Esophagus muscularis mucosa (tissue), 4 donors: ENCODE data around the gene NT5E.

Source experiments
- EP300 ChIP-seq: sonication (generic); formaldehyde crosslinking; IDR thresholded peaks from one replicate; pipeline ENCODE4 v1.6.1; 2017; ENCODE audit warnings: antibody characterized with exemption
- POLR2A ChIP-seq: fragments of 450-650 bp; IDR thresholded peaks from one replicate; pipeline ENCODE4 v1.6.1; 2017; ENCODE audit warnings: antibody characterized with exemption, moderate library complexity, mild to moderate bottlenecking, low read depth
- POLR2AphosphoS5 ChIP-seq, 2 donors: sonication (generic); formaldehyde crosslinking; IDR thresholded peaks; one replicate each; pipeline ENCODE4 v1.6.1; 2017; ENCODE audit warnings: antibody characterized with exemption in 2 of 2
- TF ChIP-seq, protein P1 (sequence below), 3 experiments: fragments of 200-600 bp in 2 of 3; fragments of 450-650 bp in 1 of 3; sonication (generic) in 2 of 3; IDR thresholded peaks; one replicate each; pipeline ENCODE4 v1.5.1; 2017 to 2019; ENCODE audit warnings: antibody characterized with exemption in 3 of 3, mild to moderate bottlenecking in 2 of 3, moderate library complexity in 1 of 3

DNA sequence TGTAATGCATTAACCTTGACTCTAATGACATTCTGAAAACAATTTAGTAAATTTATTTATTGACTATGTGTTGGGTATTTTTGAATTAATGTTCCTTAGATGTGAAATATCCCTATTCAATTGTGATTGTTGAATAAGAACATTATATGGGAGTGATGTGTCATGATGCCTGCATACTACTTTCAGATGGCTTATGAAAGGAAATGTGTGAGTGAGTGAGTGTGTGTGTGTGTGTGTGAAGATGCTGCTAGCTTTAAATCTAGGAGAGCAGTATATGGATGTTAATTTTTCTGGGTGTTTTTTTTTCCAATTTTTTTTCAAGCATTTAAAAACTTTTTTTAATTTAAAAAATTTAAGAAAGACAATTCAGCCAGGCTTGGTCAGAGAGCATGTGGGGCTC is 32.5 kb upstream of the NT5E start:
- TF ChIP-seq, protein P1, sequence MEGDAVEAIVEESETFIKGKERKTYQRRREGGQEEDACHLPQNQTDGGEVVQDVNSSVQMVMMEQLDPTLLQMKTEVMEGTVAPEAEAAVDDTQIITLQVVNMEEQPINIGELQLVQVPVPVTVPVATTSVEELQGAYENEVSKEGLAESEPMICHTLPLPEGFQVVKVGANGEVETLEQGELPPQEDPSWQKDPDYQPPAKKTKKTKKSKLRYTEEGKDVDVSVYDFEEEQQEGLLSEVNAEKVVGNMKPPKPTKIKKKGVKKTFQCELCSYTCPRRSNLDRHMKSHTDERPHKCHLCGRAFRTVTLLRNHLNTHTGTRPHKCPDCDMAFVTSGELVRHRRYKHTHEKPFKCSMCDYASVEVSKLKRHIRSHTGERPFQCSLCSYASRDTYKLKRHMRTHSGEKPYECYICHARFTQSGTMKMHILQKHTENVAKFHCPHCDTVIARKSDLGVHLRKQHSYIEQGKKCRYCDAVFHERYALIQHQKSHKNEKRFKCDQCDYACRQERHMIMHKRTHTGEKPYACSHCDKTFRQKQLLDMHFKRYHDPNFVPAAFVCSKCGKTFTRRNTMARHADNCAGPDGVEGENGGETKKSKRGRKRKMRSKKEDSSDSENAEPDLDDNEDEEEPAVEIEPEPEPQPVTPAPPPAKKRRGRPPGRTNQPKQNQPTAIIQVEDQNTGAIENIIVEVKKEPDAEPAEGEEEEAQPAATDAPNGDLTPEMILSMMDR (IDR thresholded peaks at IDR 0.05), result no peak
- TF ChIP-seq POLR2A (no peak), POLR2AphosphoS5 (IDR thresholded peaks at IDR 0.05) (no peak), EP300 (no peak)
